Esophagus squamous epithelium (tissue), 5 donors: ENCODE data around the gene RAB11FIP3. TPM values are rescaled to one million over a fixed set of nuclear protein-coding genes. Genes with fewer than 3 reads are reported as not detected.
"Not testable (repeated sequence)": the region's sequence is repeated elsewhere in the genome, so short reads cannot be mapped to it uniquely, and the experiment has no call there.

ENCODE experiments used
- DNase-seq: peaks from one replicate; lab custom pipeline; 2025; lab: John Stamatoyannopoulos, UW
- H3K27ac ChIP-seq, 4 donors: fragments of 200-600 bp; sonication (generic); one replicate each; pipeline ENCODE4 v1.5.1; 2016 to 2019; ENCODE audit warnings: mild to moderate bottlenecking in 1 of 4
- H3K27me3 ChIP-seq, 4 donors: fragments of 200-600 bp; sonication (generic); 1 replicate in 3 of 4; 2 replicates in 1 of 4; pipeline versions ENCODE4 v1.5.1 to v1.6.0; 2017 to 2021; ENCODE audit warnings: antibody characterized with exemption in 1 of 4
- H3K36me3 ChIP-seq, 3 donors: fragments of 200-600 bp; sonication (generic); one replicate each; pipeline ENCODE4 v1.5.1; 2016 to 2019
- H3K4me1 ChIP-seq, 3 donors: fragments of 200-600 bp; sonication (generic); one replicate each; pipeline ENCODE4 v1.5.1; 2017 to 2019
- H3K4me3 ChIP-seq, 4 donors: fragments of 200-600 bp; sonication (generic); 1 replicate in 3 of 4; 2 replicates in 1 of 4; pipeline ENCODE4 v1.5.1; 2016 to 2019; ENCODE audit warnings: mild to moderate bottlenecking in 2 of 4, moderate library complexity in 1 of 4
- H3K9me3 ChIP-seq, 3 donors: fragments of 200-600 bp; sonication (generic); one replicate each; pipeline ENCODE4 v1.5.1; 2016 to 2019
- CTCF ChIP-seq, 6 experiments: fragments of 450-650 bp in 4 of 6; fragments of 200-600 bp in 2 of 6; sonication (generic) in 2 of 6; IDR thresholded peaks; one replicate each; pipeline ENCODE4 v1.5.1; 2016 to 2019; ENCODE audit warnings: antibody characterized with exemption in 6 of 6, mild to moderate bottlenecking in 4 of 6, moderate library complexity in 4 of 6
- POLR2A ChIP-seq, 4 donors: fragments of 450-650 bp; IDR thresholded peaks; one replicate each; pipeline ENCODE4 v1.6.1; 2017; ENCODE audit warnings: antibody characterized with exemption in 4 of 4, mild to moderate bottlenecking in 4 of 4, moderate library complexity in 3 of 4
- WGBS, 2 donors: methylation state at CpG; one replicate each; pipeline ENCODE4 v1.1.5; 2018; 5-methylcytosine and 5-hydroxymethylcytosine counted together
- intact Hi-C: fragments of 100-400 bp; cut with DNase I; formaldehyde crosslinking; loops from one replicate; pipeline ENCODE4 v1.15.0; 2022
- total RNA-seq, 4 donors: library from RNA; depleted of rRNA; stranded (reverse); fragments of >200 nt; gene quantifications; one replicate each; pipeline ENCODE4 v1.1.0, GENCODE V29; 2016
- donor health status: DM: yes; HTN: yes; CAD: no.

RAB11FIP3 gene
- total RNA-seq, 4 donors from 2014 or later, result 8.0 to 25.6 (median 10.1) TPM

- TF ChIP-seq CTCF (IDR thresholded peaks at IDR 0.05), result no peak
- TF ChIP-seq POLR2A (IDR thresholded peaks at IDR 0.05), result no peak
- H3K27ac ChIP-seq, result no peak overlapping the region
- intact Hi-C loops, result loop anchor here (10.0 kb wide), 1 partner anchor 789 kb away; no protein-coding TSS in a partner anchor
Observed at GRCh38 chr16:476039-476438, 50.6 kb downstream of the RAB11FIP3 start.

GRCh38 chr16:477301-478157 lies 52.1 kb downstream of the RAB11FIP3 start:
- 74 to 81% methylated on average over 17 to 21 of the region's 23 CpGs for WGBS, 2 donors
- no peak for DNase-seq

More at GRCh38 chr16:476039-476438, 50.6 kb downstream of the RAB11FIP3 start:
- DNase-seq, result no peak
- Histone ChIP-seq H3K36me3 (peaks cover 0 to 28% (median 0%) of the 10 kb centered on the region in 3 donors), H3K4me3 (no peak overlapping the region), H3K27me3 (no peaks in the 10 kb centered on the region), H3K9me3 (no peaks in the 10 kb centered on the region), H3K4me1 (peaks cover 0 to 12% (median 9%) of the 10 kb centered on the region in 3 donors)
- WGBS, 2 donors, result 58 to 74% methylated on average over 4 to 6 of the region's 6 CpGs

GRCh38 chr16:478287-478686 lies 52.8 kb downstream of the RAB11FIP3 start:
- intact Hi-C loops, result loop anchor here (10.0 kb wide), 1 partner anchor 787 kb away; no protein-coding TSS in a partner anchor
- 83 to 86% methylated on average over 9 to 10 of the region's 10 CpGs for WGBS, 2 donors
- not testable (repeated sequence) for DNase-seq

More at GRCh38 chr16:477301-478157, 52.1 kb downstream of the RAB11FIP3 start:
- Histone ChIP-seq H3K27ac (peak overlapping the region in 1 of 4 donors; percentile 1), H3K9me3 (no peaks in the 10 kb centered on the region), H3K27me3 (no peaks in the 10 kb centered on the region), H3K36me3 (peaks cover 0 to 19% (median 5%) of the 10 kb centered on the region in 3 donors), H3K4me1 (no peaks in the 10 kb centered on the region), H3K4me3 (no peak overlapping the region)
- intact Hi-C loops, result loop anchor here (10.0 kb wide), 1 partner anchor 787 kb away; no protein-coding TSS in a partner anchor
- TF ChIP-seq CTCF (IDR thresholded peaks at IDR 0.05), result no peak
- no peak for TF ChIP-seq POLR2A (IDR thresholded peaks at IDR 0.05)

GRCh38 chr16:482468-483185 lies 57.2 kb downstream of the RAB11FIP3 start:
- no peak for DNase-seq
- Histone ChIP-seq H3K4me3 (no peak overlapping the region), H3K36me3 (peaks cover 0 to 20% (median 7%) of the 10 kb centered on the region in 3 donors), H3K27me3 (no peaks in the 10 kb centered on the region), H3K9me3 (no peaks in the 10 kb centered on the region), H3K27ac (no peak overlapping the region), H3K4me1 (no peaks in the 10 kb centered on the region)
- WGBS, 2 donors, result 89 to 91% methylated on average over 5 to 7 of the region's 31 CpGs
- TF ChIP-seq CTCF (IDR thresholded peaks at IDR 0.05), result no peak
- no peak for TF ChIP-seq POLR2A (IDR thresholded peaks at IDR 0.05)
- intact Hi-C loops, result no loop called here

More at GRCh38 chr16:478287-478686, 52.8 kb downstream of the RAB11FIP3 start:
- H3K36me3 ChIP-seq, result peaks cover 0 to 24% (median 7%) of the 10 kb centered on the region in 3 donors
- H3K27ac ChIP-seq, H3K4me1 ChIP-seq, H3K27me3 ChIP-seq, H3K9me3 ChIP-seq, H3K4me3 ChIP-seq: not testable (repeated sequence)

GRCh38 chr16:483341-484075 lies 58.1 kb downstream of the RAB11FIP3 start:
- H3K9me3 ChIP-seq, result no peaks in the 10 kb centered on the region
- no peaks in the 10 kb centered on the region for H3K4me1 ChIP-seq
- H3K27me3 ChIP-seq, result no peaks in the 10 kb centered on the region
- intact Hi-C loops, result no loop called here
- H3K27ac ChIP-seq, result no peak overlapping the region
- whole genome bisulfite sequencing, 2 donors, result 68 to 83% methylated on average over 11 to 12 of the region's 14 CpGs
- TF ChIP-seq CTCF (IDR thresholded peaks at IDR 0.05), result no peak
- no peak for TF ChIP-seq POLR2A (IDR thresholded peaks at IDR 0.05)
- peaks cover 0 to 24% (median 7%) of the 10 kb centered on the region in 3 donors for H3K36me3 ChIP-seq
- no peak for DNase-seq
- no peak overlapping the region for H3K4me3 ChIP-seq
